ENCODE measurements around the gene ZEB2.

The ZEB2 gene

GRCh38 chr2:144495227-144496091, 24.5 kb downstream of the ZEB2 start:
- DNase-seq (ENCODE audit: low spot score): no peak

- peak; percentile 62 for DNase-seq (ENCODE audit: low spot score)
These were observed 26.7 kb downstream of the ZEB2 start for GRCh38 chr2:144493027-144493809.

- no peak for DNase-seq (ENCODE audit: low spot score)
These were observed 29.1 kb downstream of the ZEB2 start for GRCh38 chr2:144490857-144491256.

GRCh38 chr2:144490017-144490416, 29.9 kb downstream of the ZEB2 start:
- peak; percentile 59 for DNase-seq (ENCODE audit: low spot score)

- no peak for DNase-seq (ENCODE audit: low spot score)
These were observed 30.5 kb downstream of the ZEB2 start for GRCh38 chr2:144489315-144489916.

- no peak for DNase-seq (ENCODE audit: low spot score)
These were observed 35.5 kb downstream of the ZEB2 start for GRCh38 chr2:144484201-144484948.

GRCh38 chr2:144481666-144482065, 38.3 kb downstream of the ZEB2 start:
- no peak for DNase-seq (ENCODE audit: low spot score)

GRCh38 chr2:144481109-144481508, 38.8 kb downstream of the ZEB2 start:
- no peak for DNase-seq (ENCODE audit: low spot score)

GRCh38 chr2:144480285-144480684, 39.6 kb downstream of the ZEB2 start:
- DNase-seq (ENCODE audit: low spot score): no peak

- no peak for DNase-seq (ENCODE audit: low spot score)
These were observed 40.3 kb downstream of the ZEB2 start for GRCh38 chr2:144479659-144480058.

- no peak for DNase-seq (ENCODE audit: low spot score)
These were observed 40.8 kb downstream of the ZEB2 start for GRCh38 chr2:144479138-144479537.

- no peak for DNase-seq (ENCODE audit: low spot score)
These were observed 42.0 kb downstream of the ZEB2 start for GRCh38 chr2:144477957-144478311.

- DNase-seq (ENCODE audit: low spot score): no peak
These were observed 42.5 kb downstream of the ZEB2 start for GRCh38 chr2:144477281-144477956.

- DNase-seq (ENCODE audit: low spot score): no peak
These were observed 43.2 kb downstream of the ZEB2 start for GRCh38 chr2:144476682-144477081.

- DNase-seq (ENCODE audit: low spot score): no peak
These were observed 44.2 kb downstream of the ZEB2 start for GRCh38 chr2:144475569-144476275.

GRCh38 chr2:144475044-144475443, 44.9 kb downstream of the ZEB2 start:
- DNase-seq (ENCODE audit: low spot score): peak; percentile 48

- no peak for DNase-seq (ENCODE audit: low spot score)
These were observed 45.9 kb downstream of the ZEB2 start for GRCh38 chr2:144474017-144474416.

- DNase-seq (ENCODE audit: low spot score): no peak
These were observed 47.0 kb downstream of the ZEB2 start for GRCh38 chr2:144472911-144473310.

GRCh38 chr2:144472046-144472412, 47.9 kb downstream of the ZEB2 start:
- DNase-seq (ENCODE audit: low spot score): no peak

- DNase-seq (ENCODE audit: low spot score): no peak
These were observed 48.4 kb downstream of the ZEB2 start for GRCh38 chr2:144471305-144472045.

Data from activated CD4-positive, alpha-beta T cell treated with anti-CD3 and anti-CD28 coated beads, Interleukin-2, Interleukin-4, amounts not matched to agents 100 ng/mL and 50 ng/mL, durations not matched to agents 16 hours and 8 hours (primary cell).